Limb (tissue), 2 donors: ENCODE results near the gene TRERF1.

Experiments
- DNase-seq, 2 donors: peaks; one replicate each; pipeline ENCODE4 v3.0.0-alpha.2; 2016; ENCODE audit errors: extremely low spot score in 2 of 2

Gene TRERF1

GRCh38 chr6:42394881-42395620 is 56.7 kb downstream of the TRERF1 start:
- no peak for DNase-seq

GRCh38 chr6:42394151-42394550 is 57.6 kb downstream of the TRERF1 start:
- no peak for DNase-seq

- DNase-seq = no peak
Measured at GRCh38 chr6:42393339-42393738, 58.4 kb downstream of the TRERF1 start.

GRCh38 chr6:42392833-42393232 is 58.9 kb downstream of the TRERF1 start:
- DNase-seq = no peak

- DNase-seq = no peak
Measured at GRCh38 chr6:42391441-42391840, 60.3 kb downstream of the TRERF1 start.

GRCh38 chr6:42390228-42390934 is 61.3 kb downstream of the TRERF1 start:
- DNase-seq = no peak

GRCh38 chr6:42389736-42390135 is 62.0 kb downstream of the TRERF1 start:
- no peak for DNase-seq

- no peak for DNase-seq
Measured at GRCh38 chr6:42388046-42388445, 63.7 kb downstream of the TRERF1 start.

- no peak for DNase-seq
Measured at GRCh38 chr6:42387336-42387735, 64.4 kb downstream of the TRERF1 start.

GRCh38 chr6:42385339-42385738 is 66.4 kb downstream of the TRERF1 start:
- no peak for DNase-seq

GRCh38 chr6:42383421-42384205 is 68.1 kb downstream of the TRERF1 start:
- DNase-seq = no peak

GRCh38 chr6:42381850-42382249 is 69.9 kb downstream of the TRERF1 start:
- no peak for DNase-seq

- no peak for DNase-seq
Measured at GRCh38 chr6:42380228-42380979, 71.3 kb downstream of the TRERF1 start.

- no peak for DNase-seq
Measured at GRCh38 chr6:42378536-42378935, 73.2 kb downstream of the TRERF1 start.

GRCh38 chr6:42378125-42378524 is 73.6 kb downstream of the TRERF1 start:
- no peak for DNase-seq

- no peak for DNase-seq
Measured at GRCh38 chr6:42375007-42375635, 76.6 kb downstream of the TRERF1 start.

- no peak for DNase-seq
Measured at GRCh38 chr6:42374018-42374669, 77.6 kb downstream of the TRERF1 start.

- no peak for DNase-seq
Measured at GRCh38 chr6:42372699-42373098, 79.0 kb downstream of the TRERF1 start.

GRCh38 chr6:42370323-42370985 is 81.3 kb downstream of the TRERF1 start:
- DNase-seq = no peak

- DNase-seq = no peak
Measured at GRCh38 chr6:42369568-42369967, 82.2 kb downstream of the TRERF1 start.
